Measurements from ENCODE around the gene DYRK4. TPM values are rescaled to one million over a fixed set of nuclear protein-coding genes. Genes with fewer than 3 reads are reported as not detected.

Gene DYRK4
- total RNA-seq, 1 experiment from 2014 or later = 58.6 TPM

DNA sequence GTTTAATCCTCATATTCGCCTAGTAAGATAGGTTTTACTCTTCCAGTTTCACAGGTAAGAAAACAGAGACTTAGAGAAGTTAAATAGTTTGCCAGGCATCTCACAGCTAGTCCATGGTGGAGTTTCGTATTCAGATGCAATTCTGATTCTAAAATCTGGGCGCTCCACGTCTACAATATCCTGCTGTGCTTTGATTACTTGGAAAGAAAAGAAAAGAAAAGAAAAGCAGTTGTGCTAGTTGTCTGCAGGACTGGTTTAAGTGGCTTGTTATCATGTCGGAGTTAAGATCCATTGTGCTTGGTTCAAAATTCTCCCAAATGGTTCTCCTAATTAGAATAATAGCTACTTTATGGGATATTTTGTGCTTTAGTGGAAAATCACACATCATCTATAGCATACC is 68.3 kb downstream of the DYRK4 start:
- no TSS peak for BruUV-seq (replicated peaks)
- Histone ChIP-seq H3K9me2 (replicated peaks; ENCODE audit: low read length) (no peaks in the 10 kb centered on the region), H3K27me3 (ENCODE audit: low read length) (peaks cover 23% of the 10 kb centered on the region), H3K4me2 (ENCODE audit: low read length) (no peak overlapping the region), H3F3A (ENCODE audit: low read length, unreplicated experiment) (no peaks in the 10 kb centered on the region), H3K27ac (ENCODE audit: low read length) (no peak overlapping the region), H4K20me1 (ENCODE audit: low read length) (no peaks in the 10 kb centered on the region), H3K9me3 (ENCODE audit: low read length) (no peaks in the 10 kb centered on the region), H3K36me3 (ENCODE audit: low read depth, low read length) (no peaks in the 10 kb centered on the region), H3K9ac (ENCODE audit: low read length) (no peak overlapping the region), H3K79me2 (ENCODE audit: low read length) (no peaks in the 10 kb centered on the region), H2AFZ (ENCODE audit: low read length) (no peak overlapping the region), H3K4me3 (ENCODE audit: low read length) (no peak overlapping the region), H3K4me1 (ENCODE audit: insufficient read depth, low read length) (no peaks in the 10 kb centered on the region)
- ChIA-PET POLR2A (ENCODE audit: unreplicated experiment) (no interaction called here), CTCF (no interaction called here)
- DNase-seq (no peak), ATAC-seq (no peak)
- TF ChIP-seq EZH2 (IDR thresholded peaks at IDR 0.05; ENCODE audit: low read length, unreplicated experiment) (no peak), EZH2phosphoT487 (IDR thresholded peaks at IDR 0.05; ENCODE audit: borderline replicate concordance, low read length) (no peak), CTCF (conservative IDR thresholded peaks at IDR 0.05; ENCODE audit: low read depth, low read length) (no peak)
- intact Hi-C loops (cut with micrococcal nuclease) = no loop called here

DNA sequence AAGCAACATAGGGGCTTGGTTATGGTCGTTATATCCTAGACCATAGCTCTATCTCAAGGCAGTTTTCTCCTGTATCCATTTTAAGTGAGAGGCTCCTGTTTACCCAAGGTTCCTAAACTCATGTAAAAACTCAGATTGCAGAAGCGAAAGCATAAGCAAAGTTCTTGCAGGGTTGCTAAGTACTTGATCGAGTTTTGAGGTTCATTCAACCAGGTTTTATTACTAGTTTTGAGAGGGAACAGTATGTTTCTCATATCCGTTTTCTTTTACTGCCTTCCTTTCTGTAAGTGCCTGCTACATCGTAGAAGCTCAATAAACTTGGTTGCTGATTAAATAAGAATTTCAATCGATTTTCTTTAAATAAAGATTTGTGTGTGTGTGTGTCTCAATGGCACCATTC is 81.7 kb downstream of the DYRK4 start:
- BruUV-seq (replicated peaks) = no TSS peak

More for the DNA sequence above, 81.7 kb downstream of the DYRK4 start:
- Histone ChIP-seq H3K36me3 (ENCODE audit: low read depth, low read length) (no peaks in the 10 kb centered on the region), H3K27ac (ENCODE audit: low read length) (no peak overlapping the region), H4K20me1 (ENCODE audit: low read length) (no peaks in the 10 kb centered on the region), H3K9ac (ENCODE audit: low read length) (no peak overlapping the region), H3K4me2 (ENCODE audit: low read length) (no peak overlapping the region), H3K4me3 (ENCODE audit: low read length) (no peak overlapping the region), H3K27me3 (ENCODE audit: low read length) (no peaks in the 10 kb centered on the region), H3K9me3 (ENCODE audit: low read length) (no peaks in the 10 kb centered on the region), H3K79me2 (ENCODE audit: low read length) (0 out of 2 replicates have a peak, but pooled peaks cover 3% of the 10 kb centered on the region), H3K9me2 (replicated peaks; ENCODE audit: low read length) (no peaks in the 10 kb centered on the region), H2AFZ (ENCODE audit: low read length) (no peak overlapping the region), H3F3A (ENCODE audit: low read length, unreplicated experiment) (no peaks in the 10 kb centered on the region), H3K4me1 (ENCODE audit: insufficient read depth, low read length) (peaks cover 6% of the 10 kb centered on the region; the same call in 1 of the 2 replicates)
- ATAC-seq (no peak), DNase-seq (no peak)
- ChIA-PET CTCF (no interaction called here), POLR2A (ENCODE audit: unreplicated experiment) (no interaction called here)
- intact Hi-C loops (cut with micrococcal nuclease) = no loop called here
- TF ChIP-seq EZH2 (IDR thresholded peaks at IDR 0.05; ENCODE audit: low read length, unreplicated experiment) (no peak), CTCF (conservative IDR thresholded peaks at IDR 0.05; ENCODE audit: low read depth, low read length) (no peak), EZH2phosphoT487 (IDR thresholded peaks at IDR 0.05; ENCODE audit: borderline replicate concordance, low read length) (no peak)
